NCI-H146 treated with DMSO at 0.1 percent for 48 hours (cell line): ENCODE results near the gene DCTN1.

Source experiments
- DNase-seq: peaks from one replicate; lab custom pipeline; 2025; ENCODE audit not compliant: unreplicated experiment; lab: John Stamatoyannopoulos, UW

Gene DCTN1

DNA sequence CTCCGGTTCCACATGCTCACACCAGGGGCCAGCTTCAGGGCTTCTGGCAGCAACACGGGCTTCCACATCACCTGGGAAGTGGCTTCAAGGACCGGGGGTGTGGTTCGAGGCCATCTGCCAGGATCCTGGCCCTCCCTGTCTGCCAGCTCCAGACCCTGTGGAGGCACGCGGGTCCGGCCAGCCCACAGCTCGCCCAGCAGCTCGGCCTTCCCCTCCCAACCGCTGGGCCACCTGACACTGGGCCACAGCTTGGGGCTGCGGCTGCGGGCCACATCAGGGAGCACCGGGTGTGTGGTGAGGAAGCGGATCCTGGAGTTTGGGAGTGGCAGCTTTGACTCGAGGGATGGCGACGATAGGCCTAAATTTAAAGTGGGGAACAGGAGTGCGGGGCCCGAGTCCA is 34.3 kb upstream of the DCTN1 start:
- no peak for DNase-seq

DNA sequence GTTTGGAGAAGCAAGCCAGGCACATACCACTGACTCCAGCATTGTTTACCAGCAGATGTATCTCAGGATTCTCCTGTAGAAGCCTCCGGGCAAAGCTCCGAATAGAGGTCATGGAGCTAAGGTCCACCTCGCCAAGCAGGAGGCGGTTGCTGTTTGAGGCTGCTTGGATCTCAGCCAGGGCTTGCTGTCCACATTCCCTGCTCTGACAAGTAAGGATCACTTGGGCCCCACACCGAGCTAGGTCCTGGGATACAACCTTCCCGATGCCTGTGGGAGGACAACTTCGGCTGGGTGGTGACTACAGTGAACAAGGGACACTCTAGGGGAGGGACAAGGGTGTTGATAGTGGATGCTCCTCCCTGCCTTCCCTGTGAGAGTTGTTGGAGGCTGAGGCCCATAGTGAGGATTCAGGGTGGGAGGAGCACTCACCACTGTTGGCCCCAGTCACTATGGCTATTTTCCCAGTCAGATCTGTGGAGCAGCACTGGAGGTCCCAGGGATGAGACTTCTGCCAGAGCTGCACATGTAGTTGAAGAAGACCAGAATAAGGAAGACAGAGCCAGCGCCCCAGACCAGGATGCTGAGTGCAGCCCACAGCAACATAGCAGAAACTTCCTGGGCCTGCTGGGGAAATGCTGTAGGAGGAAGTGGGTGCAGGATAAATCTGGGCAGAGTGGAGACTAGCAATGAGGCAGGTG is 33.0 kb upstream of the DCTN1 start:
- DNase-seq = no peak

DNA sequence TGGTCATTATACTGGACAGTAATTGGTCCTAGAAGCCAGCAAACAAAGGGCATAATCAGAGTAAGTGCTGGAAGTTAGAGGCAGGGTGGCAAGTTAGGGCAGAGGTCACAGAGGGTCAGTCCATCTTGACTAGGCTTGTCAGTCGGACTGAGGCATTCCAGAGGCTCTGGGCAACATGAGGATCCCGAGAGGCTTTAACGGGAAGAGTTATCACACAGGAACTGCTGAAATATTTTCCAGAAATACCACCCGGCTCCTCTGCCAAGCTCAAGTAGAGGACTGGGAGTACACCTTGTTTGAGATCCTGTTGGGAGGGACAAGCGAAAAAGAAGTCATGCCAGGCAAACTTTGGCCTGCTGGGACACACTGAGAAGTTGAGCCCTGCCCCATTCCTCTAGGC is 27.6 kb upstream of the DCTN1 start:
- DNase-seq = no peak

DNA sequence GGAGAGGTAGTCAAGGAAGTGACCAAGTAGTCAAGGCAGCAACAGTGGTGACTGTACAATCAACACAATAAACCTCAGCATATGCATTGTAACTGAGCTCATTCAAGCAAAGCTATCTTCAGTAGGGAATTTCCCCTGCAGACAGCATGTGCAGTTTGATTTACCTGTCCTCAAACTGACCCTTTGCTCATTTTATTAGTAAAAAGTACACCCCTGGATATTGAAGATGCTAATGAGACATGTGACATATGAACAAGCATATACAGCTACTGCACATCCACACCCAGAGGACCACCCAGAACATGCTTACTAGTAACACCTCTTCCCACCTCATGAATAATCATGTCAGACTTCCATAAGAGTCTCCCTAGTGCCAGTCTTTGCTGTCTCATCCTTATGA is 25.9 kb upstream of the DCTN1 start:
- DNase-seq = no peak

DNA sequence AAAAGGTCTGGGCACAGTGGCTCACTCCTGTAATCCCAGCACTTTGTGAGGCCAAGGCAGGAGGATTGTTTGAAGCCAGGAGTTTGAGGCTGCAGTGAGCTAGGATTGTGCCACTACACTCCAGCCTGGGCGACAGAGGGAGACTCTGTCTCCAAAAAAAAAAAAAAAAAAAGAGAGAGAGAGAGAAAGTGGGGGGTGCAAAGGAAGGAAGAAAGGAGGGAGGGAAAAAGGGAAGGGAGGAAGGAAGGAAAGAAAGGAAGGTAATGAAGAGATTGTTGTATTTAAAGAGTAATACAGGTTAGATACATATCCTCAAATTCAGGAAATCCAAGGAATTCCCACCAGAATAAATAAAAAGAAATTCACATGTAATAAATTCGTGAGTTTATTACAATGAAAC is 21.8 kb upstream of the DCTN1 start:
- DNase-seq = no peak

DNA sequence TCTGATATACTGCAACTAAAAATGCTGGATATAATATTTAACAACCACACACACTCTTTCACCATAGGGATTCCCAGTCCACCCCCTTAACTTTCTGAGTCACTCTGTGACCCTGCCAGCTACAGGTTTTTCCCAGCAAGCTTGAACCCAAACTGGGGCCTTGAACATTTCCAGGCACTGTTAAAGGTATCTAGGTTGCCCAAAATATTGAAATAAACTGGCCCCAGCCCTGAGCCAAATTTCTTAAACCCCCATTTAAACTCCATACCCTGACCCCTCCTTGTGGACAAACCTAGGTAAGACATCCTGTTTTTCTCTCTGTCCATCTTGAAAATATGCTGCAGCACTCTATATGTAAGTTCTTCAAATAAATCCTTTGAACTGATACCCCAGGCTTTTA is 19.7 kb upstream of the DCTN1 start:
- DNase-seq = no peak

DNA sequence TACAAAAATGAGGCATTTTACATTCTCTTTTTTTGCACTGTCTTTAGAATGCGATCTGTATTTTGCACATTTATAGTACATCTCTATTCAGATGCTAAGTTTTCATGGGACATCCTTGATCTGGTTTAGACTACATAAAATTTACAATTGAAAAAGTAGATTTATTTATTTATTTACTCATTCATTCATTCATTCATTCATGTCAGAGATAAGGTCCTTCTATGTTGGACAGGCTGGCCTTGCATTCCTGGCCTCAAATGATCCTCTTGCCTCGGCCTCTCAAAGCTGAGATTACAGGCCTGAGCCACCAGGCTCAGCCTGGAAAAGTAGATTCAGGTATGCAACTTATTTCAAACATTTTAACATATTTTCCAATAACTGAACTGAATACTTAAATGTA is 16.0 kb upstream of the DCTN1 start:
- no peak for DNase-seq

DNA sequence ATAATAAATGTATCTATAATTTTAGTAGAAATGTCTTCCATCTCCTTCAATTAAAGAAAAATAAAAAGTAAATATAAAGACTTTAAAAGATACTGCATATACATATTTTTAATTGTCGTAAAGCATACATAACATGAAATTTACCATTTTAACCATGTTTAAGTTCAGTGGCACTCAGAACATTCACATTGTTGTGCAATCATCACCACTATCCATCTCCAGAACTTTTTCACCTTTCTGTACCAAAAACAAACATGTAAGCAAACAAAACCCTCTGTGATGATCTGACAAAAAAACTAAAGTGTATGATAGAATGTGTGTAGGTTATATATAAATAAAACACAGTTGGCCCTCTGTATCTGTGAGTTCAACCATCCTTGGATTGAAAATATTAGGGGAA is 13.4 kb upstream of the DCTN1 start:
- no peak for DNase-seq

DNA sequence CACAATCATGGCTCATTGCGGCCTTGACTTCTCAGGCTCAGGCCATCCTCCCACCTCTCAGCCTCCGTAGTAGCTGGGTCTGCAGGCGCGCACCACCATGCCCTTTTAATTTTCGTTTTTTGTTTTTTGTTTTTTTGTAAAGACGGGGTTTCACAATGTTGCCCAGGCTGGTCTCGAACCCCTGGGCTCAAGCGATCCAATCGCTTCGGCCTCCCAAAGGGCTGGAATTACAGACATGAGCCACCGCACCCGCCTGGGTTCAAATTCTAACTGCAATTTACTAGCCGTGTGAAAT is 12.3 kb upstream of the DCTN1 start:
- DNase-seq = no peak

DNA sequence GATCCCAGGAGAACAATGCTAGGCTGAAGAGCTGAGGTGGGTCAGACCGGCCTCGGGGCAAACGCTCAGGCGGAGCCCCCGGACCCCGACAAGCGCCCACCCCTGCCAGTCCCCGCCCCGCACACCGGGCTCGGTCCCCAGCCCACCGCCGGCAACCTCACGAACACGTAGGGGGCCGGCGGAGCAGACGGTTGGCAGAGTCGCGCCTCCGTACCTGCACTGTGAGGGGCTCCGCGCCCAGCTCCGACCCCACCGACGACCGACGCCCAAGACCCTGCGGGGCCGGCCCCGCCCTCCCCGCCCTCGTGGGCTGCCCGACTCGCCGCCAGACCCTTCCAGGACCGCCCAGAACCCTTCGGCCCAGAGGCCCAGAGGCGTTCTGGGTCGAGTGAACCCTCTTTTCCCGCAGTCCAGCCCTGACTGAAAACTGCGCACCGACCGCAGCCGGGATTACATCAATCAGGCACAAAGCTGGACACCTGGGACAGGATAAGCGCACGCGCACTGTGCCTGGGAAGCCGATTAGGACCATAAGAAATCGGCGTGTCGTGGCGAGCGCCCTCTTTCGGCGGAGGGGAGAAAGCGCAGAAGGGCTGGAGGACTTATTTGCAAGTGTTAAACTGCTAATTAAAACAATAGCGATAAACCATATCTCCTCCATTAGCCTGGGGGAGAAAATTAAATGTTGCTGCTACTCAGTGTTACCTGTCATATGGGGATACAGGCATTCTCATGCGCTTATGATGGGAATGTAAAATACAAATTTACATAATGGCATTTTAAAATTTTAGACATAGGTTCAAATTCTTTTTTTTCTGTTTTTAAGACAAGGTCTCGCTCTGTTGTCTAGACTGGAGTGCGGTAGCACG is 11.7 kb upstream of the DCTN1 start:
- peak; percentile 84 for DNase-seq

DNA sequence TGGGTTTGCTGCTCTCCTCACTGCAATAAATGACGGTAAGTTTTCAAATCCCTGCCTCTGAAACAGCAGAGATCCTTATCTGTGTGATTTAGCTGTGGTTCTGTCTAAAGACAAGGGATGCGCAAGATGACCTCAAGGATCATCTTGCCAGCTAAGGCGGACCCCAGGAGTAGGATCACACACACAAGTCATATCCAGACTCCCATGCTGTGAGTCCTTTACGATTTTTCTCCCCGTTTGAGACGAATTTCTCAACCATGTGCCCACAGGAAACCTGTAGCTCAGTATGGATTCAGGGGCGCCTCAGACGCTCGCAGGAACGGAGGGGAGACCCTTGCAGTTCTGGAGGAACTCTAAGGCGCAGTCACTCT is 11.1 kb upstream of the DCTN1 start:
- DNase-seq = no peak

DNA sequence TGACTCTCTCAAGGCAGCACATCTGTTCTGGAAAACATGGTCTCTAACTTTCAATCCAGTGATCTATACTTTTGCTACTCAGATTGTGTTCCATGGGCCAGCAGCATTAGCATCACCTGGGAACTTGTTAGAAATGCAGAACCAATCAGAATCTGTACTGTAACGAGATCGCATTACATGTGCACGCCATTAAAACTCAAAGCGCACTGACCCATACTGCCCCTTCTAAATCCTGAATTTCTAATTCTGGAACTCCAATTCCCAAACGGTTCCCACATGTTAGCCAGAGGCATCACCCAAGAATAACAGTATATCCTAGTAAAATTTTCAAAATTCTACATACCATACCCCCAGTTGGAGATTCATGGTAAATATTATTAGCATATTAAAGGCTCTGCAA is 10.5 kb upstream of the DCTN1 start:
- DNase-seq = no peak

DNA sequence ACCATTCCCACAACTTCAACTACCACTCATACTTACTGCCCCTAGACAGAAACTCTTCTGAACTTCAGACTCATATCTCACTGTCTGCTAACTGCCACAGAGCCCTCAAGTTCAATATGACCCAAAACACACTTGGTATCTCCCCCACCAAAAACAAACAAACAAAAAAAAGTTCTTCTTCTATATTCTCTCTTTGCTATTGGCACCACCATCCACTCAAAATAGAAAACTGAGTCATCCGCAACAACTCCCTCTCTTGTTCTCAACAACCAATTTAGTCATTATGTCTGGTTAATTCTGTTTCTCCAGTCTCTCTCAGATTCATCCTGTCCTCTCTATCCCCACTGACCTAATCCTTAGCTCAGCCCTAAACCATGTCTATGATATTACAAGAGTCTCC is 7.2 kb upstream of the DCTN1 start:
- no peak for DNase-seq

DNA sequence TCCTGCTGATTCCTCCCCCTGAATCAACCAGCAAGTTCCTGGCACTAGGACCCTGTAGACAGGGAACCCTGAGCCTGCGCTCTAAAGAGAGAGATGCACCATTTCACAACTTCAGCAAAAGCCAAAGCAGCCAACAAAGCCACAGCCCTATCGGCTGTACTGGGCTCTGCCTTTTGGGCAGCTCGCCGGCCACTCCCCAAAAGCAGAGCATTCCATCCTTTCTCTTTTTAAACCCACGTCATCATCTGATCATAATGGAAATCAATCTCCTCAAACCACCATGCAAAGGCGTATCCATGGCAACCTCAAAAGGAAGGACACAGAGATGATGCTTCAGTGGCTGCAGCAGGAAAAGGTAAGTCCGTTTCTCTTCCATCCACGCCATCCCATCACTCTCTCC is 5.3 kb upstream of the DCTN1 start:
- DNase-seq = no peak

DNA sequence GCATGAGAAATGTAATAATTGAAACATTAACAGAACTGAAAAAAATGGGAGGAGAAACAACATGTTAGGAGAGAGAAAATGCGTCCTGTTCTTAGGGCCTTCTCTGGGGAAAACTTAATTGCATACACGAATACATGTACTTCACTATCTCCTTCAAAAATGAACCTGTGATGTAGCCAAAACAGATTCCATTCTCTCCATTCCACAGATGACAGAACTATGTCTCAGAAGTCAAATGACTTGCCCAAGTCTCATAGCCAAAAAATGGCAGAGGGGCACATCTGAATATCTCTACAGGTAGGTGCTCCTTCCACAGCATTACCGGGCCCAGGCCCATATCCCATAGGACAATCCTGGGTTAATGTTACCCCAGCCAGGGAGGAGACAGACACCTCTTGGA is 3.9 kb upstream of the DCTN1 start:
- no peak for DNase-seq

DNA sequence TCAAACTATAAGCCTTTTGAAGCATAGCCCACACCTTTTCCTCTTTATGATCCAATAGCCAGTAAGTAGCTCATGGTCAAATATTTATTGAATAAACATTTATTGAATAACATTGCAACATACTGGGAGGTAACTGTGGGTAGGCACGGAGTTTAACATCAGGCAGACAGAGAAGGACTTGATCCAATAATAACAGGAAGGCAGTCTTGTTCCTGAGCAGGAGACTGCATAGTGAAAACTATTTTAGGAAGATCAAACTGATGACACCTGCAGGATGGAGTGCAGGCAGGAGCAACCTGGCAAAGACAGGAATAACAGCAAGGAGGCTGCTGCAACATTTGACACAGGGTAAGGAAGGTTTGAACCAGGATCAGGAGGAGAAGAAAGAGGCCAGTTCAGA is 3.1 kb upstream of the DCTN1 start:
- DNase-seq = no peak

DNA sequence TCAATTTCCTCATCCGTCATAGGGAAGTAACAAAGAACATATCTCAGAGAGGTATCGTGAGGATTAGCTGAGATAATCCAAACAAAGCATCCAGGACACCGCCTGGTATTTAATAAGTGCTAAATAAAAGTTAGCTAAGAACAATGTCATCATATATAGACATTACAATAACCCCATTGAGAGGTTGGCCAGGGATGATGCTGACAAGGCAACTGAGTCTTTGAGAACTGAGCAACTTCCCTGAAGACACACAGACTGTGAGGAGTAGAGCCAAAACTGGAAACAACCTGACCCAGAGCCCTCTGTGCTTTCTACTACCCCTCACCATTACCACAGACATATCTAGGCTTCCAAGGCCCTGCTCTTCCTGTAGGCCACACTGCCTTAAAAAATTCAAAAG is 1.6 kb upstream of the DCTN1 start:
- no peak for DNase-seq

DNA sequence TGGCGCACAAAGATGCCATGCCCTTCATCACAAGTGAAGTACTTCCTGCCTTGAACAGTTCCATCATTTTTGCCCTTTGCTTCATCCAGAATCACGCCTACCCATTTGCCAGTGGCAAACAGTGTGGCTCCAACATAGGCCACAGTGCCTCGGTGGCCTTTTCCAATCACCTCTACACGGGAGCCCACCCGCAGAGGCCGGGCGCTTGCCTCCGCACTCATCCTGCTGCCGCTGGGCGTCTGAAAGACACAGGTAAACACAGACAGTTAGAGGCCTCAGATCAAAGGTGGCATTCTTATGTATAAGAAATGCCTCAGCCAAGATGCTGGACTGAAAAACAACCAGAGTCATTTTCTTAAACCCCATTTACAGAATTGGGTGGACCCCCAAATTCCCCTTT is 2.1 kb downstream of the DCTN1 start:
- DNase-seq = no peak

DNA sequence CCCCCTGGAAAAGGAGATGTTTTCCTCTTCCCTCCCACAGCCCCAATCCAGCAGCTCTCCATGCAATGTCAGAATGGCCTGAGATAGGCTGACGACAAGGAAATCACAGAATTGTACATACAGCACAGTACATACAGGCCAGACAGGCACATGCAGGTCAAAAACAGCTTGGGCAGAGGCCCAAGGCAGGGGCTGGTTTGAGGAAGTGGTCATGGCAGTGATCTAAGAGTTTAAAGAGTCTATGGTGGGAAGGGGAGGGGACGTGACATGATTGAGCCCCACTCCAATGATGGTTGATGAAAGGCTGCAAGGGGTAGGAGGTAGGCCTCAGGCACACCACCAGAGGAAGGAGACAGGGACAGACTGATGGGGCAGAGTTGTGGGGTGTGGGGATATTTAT is 4.3 kb downstream of the DCTN1 start:
- no peak for DNase-seq

DNA sequence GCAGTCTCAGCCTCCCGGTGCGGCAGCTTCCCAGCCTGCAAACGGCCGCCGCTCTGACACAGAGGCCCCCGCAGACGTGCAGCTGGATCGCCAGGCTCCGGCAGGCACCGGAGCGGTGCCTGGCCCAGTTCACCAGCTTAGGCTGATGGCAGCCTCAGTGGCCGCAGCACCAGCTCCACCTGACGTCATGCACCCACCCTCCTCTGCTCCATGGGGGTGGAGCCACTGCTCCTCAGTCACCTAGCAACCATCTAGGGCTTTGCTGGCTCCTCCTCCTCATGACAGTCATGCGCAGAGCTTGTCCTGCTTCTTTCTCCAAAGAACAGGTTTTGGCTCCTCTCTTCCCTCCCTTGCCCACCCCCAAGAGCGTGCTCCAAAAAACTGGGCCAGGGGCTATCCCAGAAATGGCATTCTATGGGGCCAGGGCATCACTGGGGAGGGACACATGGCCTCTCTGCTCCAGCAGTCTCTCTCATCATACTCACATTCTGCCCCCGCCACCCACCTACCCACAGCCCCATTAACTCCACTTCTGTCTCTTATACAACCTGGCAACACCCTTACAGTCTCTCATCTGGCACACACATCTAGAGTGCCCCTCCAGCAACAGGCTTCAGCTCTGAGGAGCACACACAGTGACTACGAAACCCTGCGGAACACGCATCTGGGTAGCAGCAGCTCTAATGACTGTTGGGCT is 5.5 kb downstream of the DCTN1 start:
- no peak for DNase-seq

DNA sequence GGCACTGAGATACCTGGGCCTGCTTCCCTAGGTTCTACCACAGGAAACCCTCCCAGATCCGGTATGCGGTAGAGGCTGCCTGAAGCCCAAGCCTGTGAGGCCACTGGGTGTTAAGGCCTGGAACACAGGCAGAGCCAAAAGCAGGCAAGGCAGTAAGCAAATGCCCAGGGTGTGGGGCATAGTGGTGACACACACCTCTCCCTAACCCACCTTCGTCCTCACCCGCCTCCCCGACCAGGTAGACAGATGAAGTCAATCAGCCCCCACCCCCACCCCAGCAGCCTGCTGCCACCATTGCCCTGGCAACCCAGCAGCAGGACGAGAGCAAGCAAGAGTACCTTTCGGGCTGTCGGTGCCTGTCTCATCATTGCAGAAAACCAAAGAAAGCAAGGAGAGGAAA is 6.1 kb downstream of the DCTN1 start:
- no peak for DNase-seq

DNA sequence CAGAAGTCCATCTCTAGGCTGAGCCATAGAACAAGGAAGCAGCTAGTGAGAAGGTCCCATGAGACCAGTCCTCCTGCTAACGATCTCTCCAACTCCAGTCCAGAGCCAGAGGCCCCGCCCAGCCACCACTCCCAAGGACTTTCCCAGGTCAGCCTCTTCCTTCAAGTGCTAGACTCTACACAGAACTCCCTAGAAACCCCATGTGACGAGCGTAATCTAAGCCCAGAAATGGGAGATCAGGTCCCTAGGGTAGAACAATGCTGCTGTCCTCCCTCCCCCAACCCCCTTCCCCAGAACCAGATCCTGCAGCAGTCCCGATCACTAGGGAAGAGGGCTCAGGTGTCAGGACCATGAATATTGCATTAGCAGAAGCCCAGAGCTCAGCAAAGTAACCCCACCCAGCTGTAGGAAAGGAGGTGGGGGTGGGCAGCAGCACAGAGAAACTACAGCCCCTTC is 6.9 kb downstream of the DCTN1 start:
- no peak for DNase-seq
